HFF-Myc (cell line): ENCODE measurements around the gene UQCC2.

Experiments used
- DNase-seq: peaks from one replicate; pipeline ENCODE4 v3.0.0-alpha.2; 2011; ENCODE audit warnings: low read depth; ENCODE audit errors: extremely low read depth
- H3K4me3 ChIP-seq: replicated peaks from 2 replicates; pipeline ENCODE4 v1.5.1; 2011; ENCODE audit warnings: low read depth, mild to moderate bottlenecking, control low read depth, low read length
- CTCF ChIP-seq: IDR thresholded peaks from 2 replicates; pipeline ENCODE4 v1.5.1; 2012; ENCODE audit warnings: mild to moderate bottlenecking, low read depth, low read length, control low read depth; ENCODE audit errors: missing control alignments

Gene UQCC2

GRCh38 chr6:33683576-33684427 is 27.7 kb downstream of the UQCC2 start:
- no peak for DNase-seq
- no peak overlapping the region for H3K4me3 ChIP-seq
- TF ChIP-seq CTCF, result no peak

- no peak overlapping the region for H3K4me3 ChIP-seq
- DNase-seq, result no peak
- TF ChIP-seq CTCF, result no peak
These were observed 28.4 kb downstream of the UQCC2 start for GRCh38 chr6:33683051-33683571.

GRCh38 chr6:33682341-33682740 is 29.2 kb downstream of the UQCC2 start:
- DNase-seq, result no peak
- TF ChIP-seq CTCF, result no peak
- H3K4me3 ChIP-seq, result no peak overlapping the region

- TF ChIP-seq CTCF, result no peak
- no peak for DNase-seq
- H3K4me3 ChIP-seq, result no peak overlapping the region
These were observed 31.7 kb downstream of the UQCC2 start for GRCh38 chr6:33679761-33680160.

- no peak for TF ChIP-seq CTCF
- no peak for DNase-seq
- no peak overlapping the region for H3K4me3 ChIP-seq
These were observed 32.5 kb downstream of the UQCC2 start for GRCh38 chr6:33678932-33679490.

- DNase-seq, result no peak
- no peak for TF ChIP-seq CTCF
- no peak overlapping the region for H3K4me3 ChIP-seq
These were observed 33.1 kb downstream of the UQCC2 start for GRCh38 chr6:33678233-33678931.
